GM23338 (cell line): ENCODE results near the gene ANKRD44. TPM values are rescaled to one million over a fixed set of nuclear protein-coding genes. Genes with fewer than 3 reads are reported as not detected.
A peak's percentile ranks its signal among the peaks of the same experiment; 100 is the strongest.

ENCODE experiments used
- ATAC-seq: fragments of 200-7000 bp; cut with Tn5 transposase; 3 replicates; pipeline ENCODE4 v1.9.1; 2020
- DNase-seq: peaks from one replicate; pipeline ENCODE4 v3.0.0-alpha.2; 2015; ENCODE audit warnings: low spot score
- H2AFZ ChIP-seq: fragments of 200-600 bp; sonication (generic); 2 replicates; pipeline ENCODE4 v1.8.0; 2016; ENCODE audit warnings: antibody characterized with exemption, mild to moderate bottlenecking, moderate library complexity
- H3F3A ChIP-seq: fragments of 200-600 bp; sonication (generic); replicated peaks from 2 replicates; pipeline ENCODE4 v1.8.0; 2017; ENCODE audit warnings: antibody characterized with exemption, mixed run types, low read depth
- H3K27ac ChIP-seq: fragments of 200-600 bp; sonication (generic); 2 replicates; pipeline ENCODE4 v1.6.1; 2016; ENCODE audit warnings: low read depth
- H3K27me3 ChIP-seq: fragments of 200-600 bp; sonication (generic); 2 replicates; pipeline ENCODE4 v1.8.0; 2016; ENCODE audit warnings: mild to moderate bottlenecking, mixed run types, moderate library complexity; ENCODE audit not compliant: insufficient read depth
- H3K36me3 ChIP-seq: fragments of 200-600 bp; sonication (generic); 2 replicates; pipeline ENCODE4 v1.8.0; 2016; ENCODE audit warnings: mild to moderate bottlenecking; ENCODE audit not compliant: insufficient read depth
- H3K4me1 ChIP-seq: fragments of 200-600 bp; sonication (generic); 2 replicates; pipeline ENCODE4 v1.8.0; 2016; ENCODE audit warnings: mild to moderate bottlenecking, moderate library complexity; ENCODE audit not compliant: insufficient read depth
- H3K4me2 ChIP-seq: fragments of 200-600 bp; sonication (generic); 2 replicates; pipeline ENCODE4 v1.7.1; 2017; ENCODE audit warnings: mixed run types
- H3K4me3 ChIP-seq: fragments of 200-600 bp; sonication (generic); 2 replicates; pipeline ENCODE4 v1.6.1; 2016; ENCODE audit warnings: mixed run types
- H3K79me2 ChIP-seq: fragments of 200-600 bp; sonication (generic); replicated peaks from 2 replicates; pipeline ENCODE4 v1.8.0; 2017; ENCODE audit warnings: mild to moderate bottlenecking; ENCODE audit not compliant: insufficient read depth
- H3K9me2 ChIP-seq: fragments of 200-600 bp; sonication (generic); 2 replicates; pipeline ENCODE4 v1.8.0; 2017; ENCODE audit not compliant: insufficient read depth
- H4K20me1 ChIP-seq: fragments of 200-600 bp; sonication (generic); replicated peaks from 2 replicates; pipeline ENCODE4 v1.8.0; 2017; ENCODE audit warnings: mild to moderate bottlenecking; ENCODE audit not compliant: insufficient read depth
- H3K27ac Mint-ChIP-seq: 2 replicates; pipeline ENCODE4 v1.8.0; 2020; ENCODE audit warnings: inconsistent platforms, mild to moderate bottlenecking, moderate library complexity, mixed read lengths
- H3K27me3 Mint-ChIP-seq: 3 replicates; pipeline ENCODE4 v1.8.0; 2022; ENCODE audit warnings: low read depth, mild to moderate bottlenecking, moderate library complexity, mixed read lengths, inconsistent platforms; ENCODE audit not compliant: insufficient read depth, poor library complexity
- H3K36me3 Mint-ChIP-seq: 3 replicates; pipeline ENCODE4 v1.8.0; 2021; ENCODE audit warnings: low read depth, mild to moderate bottlenecking, inconsistent platforms, moderate library complexity, mixed read lengths
- H3K4me1 Mint-ChIP-seq: 3 replicates; pipeline ENCODE4 v1.8.0; 2020; ENCODE audit warnings: mild to moderate bottlenecking, inconsistent platforms, mixed read lengths
- H3K4me3 Mint-ChIP-seq: 3 replicates; pipeline ENCODE4 v1.8.0; 2021; ENCODE audit warnings: moderate library complexity, mild to moderate bottlenecking, inconsistent platforms, mixed read lengths
- H3K9me3 Mint-ChIP-seq: 3 replicates; pipeline ENCODE4 v1.8.0; 2020; ENCODE audit warnings: moderate library complexity, mild to moderate bottlenecking, inconsistent platforms, mixed read lengths
- CREB1 ChIP-seq: fragments of 250-450 bp; sonication (Bioruptor Pico); IDR thresholded peaks from 2 replicates; pipeline ENCODE4 v1.5.0; 2020; ENCODE audit warnings: low read depth, mild to moderate bottlenecking, moderate library complexity
- EZH2 ChIP-seq: fragments of 200-600 bp; sonication (generic); IDR thresholded peaks from one replicate; pipeline ENCODE4 v1.8.0; 2017; ENCODE audit warnings: antibody characterized with exemption, mild to moderate bottlenecking, low read depth; ENCODE audit not compliant: unreplicated experiment
- EZH2phosphoT487 ChIP-seq: fragments of 200-600 bp; sonication (generic); IDR thresholded peaks from one replicate; pipeline ENCODE4 v1.8.1; 2018; ENCODE audit warnings: antibody characterized with exemption; ENCODE audit not compliant: unreplicated experiment
- JUNB ChIP-seq: IDR thresholded peaks from one replicate; pipeline ENCODE4 v1.6.1; 2016; ENCODE audit warnings: antibody characterized with exemption; ENCODE audit not compliant: unreplicated experiment
- POLR2AphosphoS5 ChIP-seq: IDR thresholded peaks from 2 replicates; pipeline ENCODE4 v1.6.1; 2016; ENCODE audit warnings: antibody characterized with exemption, low read depth
- STAT1 ChIP-seq: IDR thresholded peaks from one replicate; pipeline ENCODE4 v1.6.1; 2016; ENCODE audit warnings: antibody characterized with exemption; ENCODE audit not compliant: unreplicated experiment
- ZNF114 ChIP-seq: fragments of 250-450 bp; sonication (Bioruptor Pico); IDR thresholded peaks from 2 replicates; pipeline ENCODE4 v1.5.0; 2020; ENCODE audit warnings: mild to moderate bottlenecking, moderate library complexity
- polyA plus RNA-seq: library from polyadenylated mRNA; unstranded; fragments of >200 nt; fragmentation: Nextera tagmentation; extraction: Ambion mirVana; gene quantifications from 2 replicates; pipeline ENCODE4 v1.2.1, GENCODE V29; 2016
- total RNA-seq: library from RNA; depleted of rRNA; stranded (reverse); fragments of >200 nt; shearing (Covaris generic); gene quantifications from 2 replicates; pipeline ENCODE4 v1.2.3, GENCODE V29; 2014
- TF ChIP-seq, protein P1 (sequence below): IDR thresholded peaks from one replicate; pipeline ENCODE4 v1.6.1; 2018; ENCODE audit warnings: antibody characterized with exemption; ENCODE audit not compliant: unreplicated experiment
- TF ChIP-seq, protein P2 (sequence below): IDR thresholded peaks from 2 replicates; pipeline ENCODE4 v1.6.1; 2016; ENCODE audit warnings: antibody characterized with exemption
- TF ChIP-seq, protein P3 (sequence below): fragments of 250-450 bp; sonication (Bioruptor Pico); IDR thresholded peaks from 2 replicates; pipeline ENCODE4 v1.5.0; 2020; ENCODE audit warnings: mild to moderate bottlenecking, moderate library complexity

ANKRD44 gene
- total and polyA plus RNA-seq, 2 experiments from 2014 or later, result 0.44 to 0.56 TPM

DNA sequence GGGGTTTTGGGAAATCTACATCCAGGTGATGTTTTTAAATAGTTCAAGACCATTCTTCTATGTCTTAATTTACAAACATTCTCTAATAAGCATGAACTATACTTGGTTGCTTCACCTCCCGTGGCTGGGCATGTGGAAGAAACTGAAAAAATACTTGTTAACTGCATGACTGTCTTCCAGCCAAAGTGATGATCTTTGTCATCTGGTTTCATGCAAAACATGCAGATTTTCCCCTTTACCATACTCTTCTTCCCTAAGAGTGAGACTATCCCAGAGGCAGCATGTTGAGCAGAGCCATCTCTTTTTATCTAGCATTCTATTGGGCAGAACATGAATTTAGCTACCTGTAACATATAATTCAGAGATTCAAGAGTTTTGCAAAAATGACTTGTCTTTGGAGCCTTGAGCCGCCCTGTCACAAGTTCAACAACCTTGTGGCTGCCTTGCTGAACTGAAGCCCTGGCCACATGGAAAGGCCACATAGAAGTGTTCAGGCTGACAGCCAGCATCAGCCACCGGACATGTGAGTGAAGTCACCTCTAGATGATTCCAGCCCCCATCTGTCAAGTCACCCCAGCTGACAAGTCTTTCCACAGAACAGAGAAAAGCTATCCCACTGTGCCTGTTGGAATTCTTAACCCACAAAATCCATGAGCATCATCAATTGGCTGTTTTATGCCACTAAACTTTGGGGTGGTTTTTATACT, 142.8 kb downstream of the ANKRD44 start (continued):
- TF ChIP-seq, protein P1, sequence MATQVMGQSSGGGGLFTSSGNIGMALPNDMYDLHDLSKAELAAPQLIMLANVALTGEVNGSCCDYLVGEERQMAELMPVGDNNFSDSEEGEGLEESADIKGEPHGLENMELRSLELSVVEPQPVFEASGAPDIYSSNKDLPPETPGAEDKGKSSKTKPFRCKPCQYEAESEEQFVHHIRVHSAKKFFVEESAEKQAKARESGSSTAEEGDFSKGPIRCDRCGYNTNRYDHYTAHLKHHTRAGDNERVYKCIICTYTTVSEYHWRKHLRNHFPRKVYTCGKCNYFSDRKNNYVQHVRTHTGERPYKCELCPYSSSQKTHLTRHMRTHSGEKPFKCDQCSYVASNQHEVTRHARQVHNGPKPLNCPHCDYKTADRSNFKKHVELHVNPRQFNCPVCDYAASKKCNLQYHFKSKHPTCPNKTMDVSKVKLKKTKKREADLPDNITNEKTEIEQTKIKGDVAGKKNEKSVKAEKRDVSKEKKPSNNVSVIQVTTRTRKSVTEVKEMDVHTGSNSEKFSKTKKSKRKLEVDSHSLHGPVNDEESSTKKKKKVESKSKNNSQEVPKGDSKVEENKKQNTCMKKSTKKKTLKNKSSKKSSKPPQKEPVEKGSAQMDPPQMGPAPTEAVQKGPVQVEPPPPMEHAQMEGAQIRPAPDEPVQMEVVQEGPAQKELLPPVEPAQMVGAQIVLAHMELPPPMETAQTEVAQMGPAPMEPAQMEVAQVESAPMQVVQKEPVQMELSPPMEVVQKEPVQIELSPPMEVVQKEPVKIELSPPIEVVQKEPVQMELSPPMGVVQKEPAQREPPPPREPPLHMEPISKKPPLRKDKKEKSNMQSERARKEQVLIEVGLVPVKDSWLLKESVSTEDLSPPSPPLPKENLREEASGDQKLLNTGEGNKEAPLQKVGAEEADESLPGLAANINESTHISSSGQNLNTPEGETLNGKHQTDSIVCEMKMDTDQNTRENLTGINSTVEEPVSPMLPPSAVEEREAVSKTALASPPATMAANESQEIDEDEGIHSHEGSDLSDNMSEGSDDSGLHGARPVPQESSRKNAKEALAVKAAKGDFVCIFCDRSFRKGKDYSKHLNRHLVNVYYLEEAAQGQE, result no peak
- TF ChIP-seq, protein P2, sequence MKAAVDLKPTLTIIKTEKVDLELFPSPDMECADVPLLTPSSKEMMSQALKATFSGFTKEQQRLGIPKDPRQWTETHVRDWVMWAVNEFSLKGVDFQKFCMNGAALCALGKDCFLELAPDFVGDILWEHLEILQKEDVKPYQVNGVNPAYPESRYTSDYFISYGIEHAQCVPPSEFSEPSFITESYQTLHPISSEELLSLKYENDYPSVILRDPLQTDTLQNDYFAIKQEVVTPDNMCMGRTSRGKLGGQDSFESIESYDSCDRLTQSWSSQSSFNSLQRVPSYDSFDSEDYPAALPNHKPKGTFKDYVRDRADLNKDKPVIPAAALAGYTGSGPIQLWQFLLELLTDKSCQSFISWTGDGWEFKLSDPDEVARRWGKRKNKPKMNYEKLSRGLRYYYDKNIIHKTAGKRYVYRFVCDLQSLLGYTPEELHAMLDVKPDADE, result no peak
- TF ChIP-seq JUNB (no peak), POLR2AphosphoS5 (no peak), EZH2 (no peak)

DNA sequence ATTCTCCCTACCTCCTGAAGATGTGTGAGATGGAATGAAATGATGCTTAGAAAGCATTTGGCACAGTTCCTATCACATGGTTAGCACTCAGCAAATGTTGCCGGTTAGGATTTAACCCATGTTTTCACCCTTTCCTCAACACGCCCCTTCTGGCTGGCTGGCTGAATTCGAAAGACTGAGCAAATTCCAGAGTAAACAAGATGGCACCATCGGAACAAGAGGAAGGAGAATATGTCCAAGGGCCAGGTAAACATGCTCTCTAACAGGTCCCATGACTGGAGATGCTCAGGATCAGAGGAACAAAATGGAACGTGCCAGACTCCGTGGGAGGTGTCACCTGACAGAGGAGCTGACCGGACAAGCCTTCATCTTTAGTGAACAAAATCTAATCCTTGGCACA, 145.6 kb downstream of the ANKRD44 start:
- H3K27me3 Mint-ChIP-seq, result peaks cover 9% of the 10 kb centered on the region
- H3K4me3 Mint-ChIP-seq, result peak overlapping the region; percentile 55; the same call in 2 of the 3 replicates
- H4K20me1 ChIP-seq, result no peaks in the 10 kb centered on the region
- ATAC-seq (no peak), DNase-seq (no peak)
- TF ChIP-seq EZH2 (no peak), ZNF114 (CRISPR knock-in tag) (no peak), POLR2AphosphoS5 (no peak), EZH2phosphoT487 (no peak), CREB1 (CRISPR knock-in tag) (no peak), STAT1 (no peak)
- TF ChIP-seq, protein P3, sequence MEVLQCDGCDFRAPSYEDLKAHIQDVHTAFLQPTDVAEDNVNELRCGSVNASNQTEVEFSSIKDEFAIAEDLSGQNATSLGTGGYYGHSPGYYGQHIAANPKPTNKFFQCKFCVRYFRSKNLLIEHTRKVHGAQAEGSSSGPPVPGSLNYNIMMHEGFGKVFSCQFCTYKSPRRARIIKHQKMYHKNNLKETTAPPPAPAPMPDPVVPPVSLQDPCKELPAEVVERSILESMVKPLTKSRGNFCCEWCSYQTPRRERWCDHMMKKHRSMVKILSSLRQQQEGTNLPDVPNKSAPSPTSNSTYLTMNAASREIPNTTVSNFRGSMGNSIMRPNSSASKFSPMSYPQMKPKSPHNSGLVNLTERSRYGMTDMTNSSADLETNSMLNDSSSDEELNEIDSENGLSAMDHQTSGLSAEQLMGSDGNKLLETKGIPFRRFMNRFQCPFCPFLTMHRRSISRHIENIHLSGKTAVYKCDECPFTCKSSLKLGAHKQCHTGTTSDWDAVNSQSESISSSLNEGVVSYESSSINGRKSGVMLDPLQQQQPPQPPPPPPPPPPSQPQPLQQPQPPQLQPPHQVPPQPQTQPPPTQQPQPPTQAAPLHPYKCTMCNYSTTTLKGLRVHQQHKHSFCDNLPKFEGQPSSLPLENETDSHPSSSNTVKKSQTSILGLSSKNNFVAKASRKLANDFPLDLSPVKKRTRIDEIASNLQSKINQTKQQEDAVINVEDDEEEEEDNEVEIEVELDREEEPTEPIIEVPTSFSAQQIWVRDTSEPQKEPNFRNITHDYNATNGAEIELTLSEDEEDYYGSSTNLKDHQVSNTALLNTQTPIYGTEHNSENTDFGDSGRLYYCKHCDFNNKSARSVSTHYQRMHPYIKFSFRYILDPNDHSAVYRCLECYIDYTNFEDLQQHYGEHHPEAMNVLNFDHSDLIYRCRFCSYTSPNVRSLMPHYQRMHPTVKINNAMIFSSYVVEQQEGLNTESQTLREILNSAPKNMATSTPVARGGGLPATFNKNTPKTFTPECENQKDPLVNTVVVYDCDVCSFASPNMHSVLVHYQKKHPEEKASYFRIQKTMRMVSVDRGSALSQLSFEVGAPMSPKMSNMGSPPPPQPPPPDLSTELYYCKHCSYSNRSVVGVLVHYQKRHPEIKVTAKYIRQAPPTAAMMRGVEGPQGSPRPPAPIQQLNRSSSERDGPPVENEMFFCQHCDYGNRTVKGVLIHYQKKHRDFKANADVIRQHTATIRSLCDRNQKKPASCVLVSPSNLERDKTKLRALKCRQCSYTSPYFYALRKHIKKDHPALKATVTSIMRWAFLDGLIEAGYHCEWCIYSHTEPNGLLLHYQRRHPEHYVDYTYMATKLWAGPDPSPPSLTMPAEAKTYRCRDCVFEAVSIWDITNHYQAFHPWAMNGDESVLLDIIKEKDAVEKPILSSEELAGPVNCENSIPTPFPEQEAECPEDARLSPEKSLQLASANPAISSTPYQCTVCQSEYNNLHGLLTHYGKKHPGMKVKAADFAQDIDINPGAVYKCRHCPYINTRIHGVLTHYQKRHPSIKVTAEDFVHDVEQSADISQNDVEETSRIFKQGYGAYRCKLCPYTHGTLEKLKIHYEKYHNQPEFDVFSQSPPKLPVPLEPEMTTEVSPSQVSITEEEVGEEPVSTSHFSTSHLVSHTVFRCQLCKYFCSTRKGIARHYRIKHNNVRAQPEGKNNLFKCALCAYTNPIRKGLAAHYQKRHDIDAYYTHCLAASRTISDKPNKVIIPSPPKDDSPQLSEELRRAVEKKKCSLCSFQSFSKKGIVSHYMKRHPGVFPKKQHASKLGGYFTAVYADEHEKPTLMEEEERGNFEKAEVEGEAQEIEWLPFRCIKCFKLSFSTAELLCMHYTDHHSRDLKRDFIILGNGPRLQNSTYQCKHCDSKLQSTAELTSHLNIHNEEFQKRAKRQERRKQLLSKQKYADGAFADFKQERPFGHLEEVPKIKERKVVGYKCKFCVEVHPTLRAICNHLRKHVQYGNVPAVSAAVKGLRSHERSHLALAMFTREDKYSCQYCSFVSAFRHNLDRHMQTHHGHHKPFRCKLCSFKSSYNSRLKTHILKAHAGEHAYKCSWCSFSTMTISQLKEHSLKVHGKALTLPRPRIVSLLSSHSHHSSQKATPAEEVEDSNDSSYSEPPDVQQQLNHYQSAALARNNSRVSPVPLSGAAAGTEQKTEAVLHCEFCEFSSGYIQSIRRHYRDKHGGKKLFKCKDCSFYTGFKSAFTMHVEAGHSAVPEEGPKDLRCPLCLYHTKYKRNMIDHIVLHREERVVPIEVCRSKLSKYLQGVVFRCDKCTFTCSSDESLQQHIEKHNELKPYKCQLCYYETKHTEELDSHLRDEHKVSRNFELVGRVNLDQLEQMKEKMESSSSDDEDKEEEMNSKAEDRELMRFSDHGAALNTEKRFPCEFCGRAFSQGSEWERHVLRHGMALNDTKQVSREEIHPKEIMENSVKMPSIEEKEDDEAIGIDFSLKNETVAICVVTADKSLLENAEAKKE (CRISPR knock-in tag), result no peak
- TF ChIP-seq, protein P2, result no peak
- no peak overlapping the region for H3K27ac Mint-ChIP-seq
- H2AFZ ChIP-seq, result peak overlapping the region; percentile 98
- no peaks in the 10 kb centered on the region for H3K9me3 Mint-ChIP-seq
- no peaks in the 10 kb centered on the region for H3K79me2 ChIP-seq
- peaks cover 8% of the 10 kb centered on the region for H3K9me2 ChIP-seq
- H3K36me3 Mint-ChIP-seq, result no peaks in the 10 kb centered on the region
- no peaks in the 10 kb centered on the region for H3K27me3 ChIP-seq
- H3K4me1 Mint-ChIP-seq, result peaks cover 9% of the 10 kb centered on the region
- H3F3A ChIP-seq, result no peaks in the 10 kb centered on the region
- H3K4me1 ChIP-seq, result peaks cover 11% of the 10 kb centered on the region
- no peak overlapping the region for H3K27ac ChIP-seq
- peak overlapping the region; percentile 53; the same call in 1 of the 2 replicates for H3K4me2 ChIP-seq
- H3K36me3 ChIP-seq, result no peaks in the 10 kb centered on the region
- no peak overlapping the region for H3K4me3 ChIP-seq
